ENCODE results near the gene AICDA. TPM values are rescaled to one million over a fixed set of nuclear protein-coding genes. Genes with fewer than 3 reads are reported as not detected.

Gene AICDA
- total RNA-seq, 1 experiment from 2014 or later, result 0.22 TPM

GRCh38 chr12:8637244-8637643, 24.6 kb upstream of the AICDA start:
- Histone ChIP-seq H3K79me1 (ENCODE audit: insufficient read depth, low read depth, low read length, poor library complexity, severe bottlenecking) (no peaks in the 10 kb centered on the region), H3K23me2 (ENCODE audit: insufficient read length, low read depth, low read length, poor library complexity, severe bottlenecking) (no peaks in the 10 kb centered on the region), H3K18ac (ENCODE audit: insufficient read length, low read depth, low read length) (no peak overlapping the region), H3K14ac (ENCODE audit: insufficient read depth, low read length) (no peak overlapping the region), H3T11ph (ENCODE audit: low read length) (no peak overlapping the region), H4K91ac (ENCODE audit: insufficient read length, low read depth, low read length) (no peak overlapping the region), H3K56ac (ENCODE audit: insufficient read length, low read depth, low read length) (no peak overlapping the region), H3K9ac (ENCODE audit: extremely low read depth, insufficient read length, low read length) (no peak overlapping the region), H2AK5ac (ENCODE audit: insufficient read length, low read length) (no peak overlapping the region), H2BK20ac (ENCODE audit: low read depth, low read length, poor library complexity, severe bottlenecking) (no peak overlapping the region), H3K4me2 (ENCODE audit: insufficient read depth, insufficient read length, low read length) (no peak overlapping the region), H4K20me1 (ENCODE audit: control insufficient read depth, insufficient read depth, insufficient read length) (no peaks in the 10 kb centered on the region), H2BK12ac (ENCODE audit: insufficient read length, low read depth, low read length) (no peak overlapping the region), H3K79me2 (ENCODE audit: insufficient read depth, low read length) (no peaks in the 10 kb centered on the region), H3K23ac (ENCODE audit: insufficient read length, low read depth, low read length) (no peak overlapping the region), H2AFZ (ENCODE audit: low read length) (no peak overlapping the region), H4K8ac (replicated peaks; ENCODE audit: insufficient read length, low read depth, low read length) (no peak overlapping the region), H3K4me1 (ENCODE audit: insufficient read depth, low read length) (peaks cover 15% of the 10 kb centered on the region), H3K4ac (ENCODE audit: low read depth, low read length) (no peak overlapping the region), H2BK5ac (ENCODE audit: insufficient read length, low read length) (no peak overlapping the region), H3K27me3 (ENCODE audit: insufficient read depth, low read length) (no peaks in the 10 kb centered on the region), H3K9me3 (ENCODE audit: control insufficient read depth, low read depth, low read length) (no peaks in the 10 kb centered on the region), H3K27ac (ENCODE audit: insufficient read length, low read depth, low read length) (no peak overlapping the region), H4K5ac (ENCODE audit: insufficient read length, low read depth, low read length) (no peak overlapping the region), H2BK120ac (ENCODE audit: low read depth, low read length, poor library complexity, severe bottlenecking) (no peak overlapping the region), H2BK15ac (ENCODE audit: low read depth, low read length) (no peak overlapping the region)
- TF ChIP-seq, protein P1, sequence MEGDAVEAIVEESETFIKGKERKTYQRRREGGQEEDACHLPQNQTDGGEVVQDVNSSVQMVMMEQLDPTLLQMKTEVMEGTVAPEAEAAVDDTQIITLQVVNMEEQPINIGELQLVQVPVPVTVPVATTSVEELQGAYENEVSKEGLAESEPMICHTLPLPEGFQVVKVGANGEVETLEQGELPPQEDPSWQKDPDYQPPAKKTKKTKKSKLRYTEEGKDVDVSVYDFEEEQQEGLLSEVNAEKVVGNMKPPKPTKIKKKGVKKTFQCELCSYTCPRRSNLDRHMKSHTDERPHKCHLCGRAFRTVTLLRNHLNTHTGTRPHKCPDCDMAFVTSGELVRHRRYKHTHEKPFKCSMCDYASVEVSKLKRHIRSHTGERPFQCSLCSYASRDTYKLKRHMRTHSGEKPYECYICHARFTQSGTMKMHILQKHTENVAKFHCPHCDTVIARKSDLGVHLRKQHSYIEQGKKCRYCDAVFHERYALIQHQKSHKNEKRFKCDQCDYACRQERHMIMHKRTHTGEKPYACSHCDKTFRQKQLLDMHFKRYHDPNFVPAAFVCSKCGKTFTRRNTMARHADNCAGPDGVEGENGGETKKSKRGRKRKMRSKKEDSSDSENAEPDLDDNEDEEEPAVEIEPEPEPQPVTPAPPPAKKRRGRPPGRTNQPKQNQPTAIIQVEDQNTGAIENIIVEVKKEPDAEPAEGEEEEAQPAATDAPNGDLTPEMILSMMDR (conservative IDR thresholded peaks at IDR 0.05), result peak; percentile 29; the same call in 1 of the 3 replicates
- 0 out of 5 replicates have a peak overlapping the region, but pooled peaks of 1 of the 2 experiments have one; percentile 11 for H3K4me3 Mint-ChIP-seq
- no peak for DNase-seq
- peaks cover 51 to 55% of the 10 kb centered on the region in 2 experiments for H3K4me1 Mint-ChIP-seq
- peak overlapping the region in 2 of 3 experiments; percentile 97 to 98; a peak in 2 of 7 replicates for H3K27ac Mint-ChIP-seq
- peaks cover 0 to 12% (median 9%) of the 10 kb centered on the region in 3 experiments; a peak in 5 of 7 replicates for H3K36me3 Mint-ChIP-seq (ENCODE audit: insufficient read depth in 1 of 3, low read depth in 3 of 3)
- no CpG with 5 or more reads among the region's 7 CpGs for WGBS (ENCODE audit: extremely low coverage, insufficient read length, low lambda C conversion rate)
- H3K27me3 Mint-ChIP-seq (ENCODE audit: low read depth), result 0 out of 2 replicates have a peak, but pooled peaks cover 3% of the 10 kb centered on the region
- peaks cover 7 to 8% of the 10 kb centered on the region in 2 experiments; a peak in 4 of 5 replicates for H3K9me3 Mint-ChIP-seq

Data from H9 (cell line).